Activated CD8-positive, alpha-beta memory T cell treated with anti-CD3 and anti-CD28 coated beads, Interleukin-2, amount 10 ng/mL, durations not matched to agents 7 days and 5 days (primary cell): ENCODE measurements around the gene LONP2. TPM values are rescaled to one million over a fixed set of nuclear protein-coding genes. Genes with fewer than 3 reads are reported as not detected.

Experiments used
- ATAC-seq: fragments of 150-1000 bp; cut with Tn5 transposase; one replicate; pipeline ENCODE4 v1.10.0; 2021; ENCODE audit warnings: moderate library complexity
- CTCF ChIA-PET: fragments of 350-600 bp; sonication (Branson Sonifier 250); formaldehyde crosslinking; loops from one replicate; lab custom pipeline; 2021; ENCODE audit warnings: antibody characterized with exemption; lab: Charles Lee
- DNase-seq: peaks from one replicate; pipeline ENCODE4 v3.0.0-alpha.2; 2020
- H3K27ac Mint-ChIP-seq: one replicate; pipeline ENCODE4 v1.8.0; 2021; ENCODE audit warnings: mild to moderate bottlenecking, mixed read lengths
- H3K27me3 Mint-ChIP-seq: one replicate; pipeline ENCODE4 v1.8.0; 2021; ENCODE audit warnings: mixed read lengths
- H3K36me3 Mint-ChIP-seq: one replicate; pipeline ENCODE4 v1.8.0; 2021; ENCODE audit warnings: mild to moderate bottlenecking, mixed read lengths
- H3K4me1 Mint-ChIP-seq: one replicate; pipeline ENCODE4 v1.8.0; 2021; ENCODE audit warnings: mixed read lengths
- H3K4me3 Mint-ChIP-seq: one replicate; pipeline ENCODE4 v1.8.0; 2021; ENCODE audit warnings: mild to moderate bottlenecking, moderate library complexity, mixed read lengths
- H3K9me3 Mint-ChIP-seq: one replicate; pipeline ENCODE4 v1.8.0; 2022; ENCODE audit warnings: low read depth, mixed read lengths
- total RNA-seq, 2 experiments: library from RNA; stranded (reverse); gene quantifications; one replicate each; pipeline ENCODE4 v1.2.3, GENCODE V29; 2021

The LONP2 gene
- total RNA-seq, 2 experiments from 2014 or later: 50.6 to 54.3 TPM

DNA sequence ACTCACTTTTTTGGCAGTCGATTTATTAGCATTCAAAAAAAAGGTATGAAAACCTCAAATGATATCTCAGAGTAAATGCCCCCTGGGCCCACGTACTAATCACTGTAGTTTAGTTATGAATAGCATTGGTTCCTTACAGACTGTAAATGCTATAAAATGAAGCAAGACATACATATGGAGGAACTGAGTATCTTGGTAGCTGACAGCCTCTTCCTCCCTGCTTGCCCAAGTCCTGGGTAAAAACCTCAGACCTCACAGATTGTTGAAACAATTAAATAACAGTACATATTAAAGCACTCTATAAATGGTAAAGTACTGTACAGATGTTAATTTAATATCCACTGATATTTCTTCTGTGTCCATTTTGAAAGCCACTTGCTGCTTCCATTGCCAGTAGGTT lies 36.4 kb downstream of the LONP2 start:
- CTCF ChIA-PET: no interaction called here
- peaks cover 16% of the 10 kb centered on the region for H3K4me1 Mint-ChIP-seq

DNA sequence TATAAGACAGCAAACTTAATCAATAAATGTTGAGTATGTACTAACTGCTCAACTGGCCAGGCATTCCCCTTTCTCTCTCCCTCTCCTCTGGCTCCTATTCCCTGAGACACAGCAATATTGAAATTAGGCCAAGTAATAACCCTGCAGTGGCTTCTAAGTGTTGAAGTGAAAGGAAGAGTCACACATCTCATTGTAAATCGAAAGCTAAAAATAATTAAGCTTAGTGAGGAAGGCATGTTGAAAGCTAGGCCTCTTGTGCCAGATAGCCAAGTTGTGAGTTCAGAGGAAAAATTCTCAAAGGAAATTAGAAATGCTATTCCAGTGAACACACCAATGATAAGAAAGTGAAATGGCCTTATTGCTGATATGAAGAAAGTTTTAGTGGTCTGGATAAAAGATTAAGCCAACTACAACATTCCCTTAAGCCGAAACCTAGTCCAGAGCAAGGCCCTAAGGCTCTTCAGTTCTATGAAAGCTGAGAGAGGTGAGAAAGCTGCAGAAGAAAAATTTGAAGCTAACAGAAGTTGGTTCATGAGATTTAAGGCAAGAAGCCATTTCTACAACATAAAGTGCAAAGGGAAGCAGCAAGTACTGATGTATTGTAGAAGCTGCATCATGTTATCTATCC lies 38.6 kb downstream of the LONP2 start:
- Mint-ChIP-seq H3K36me3 (peaks cover 52% of the 10 kb centered on the region), H3K9me3 (peaks cover 10% of the 10 kb centered on the region), H3K27ac (no peak overlapping the region), H3K4me1 (peaks cover 19% of the 10 kb centered on the region), H3K4me3 (no peak overlapping the region), H3K27me3 (no peaks in the 10 kb centered on the region)
- CTCF ChIA-PET: interaction anchor here (1.6 to 2.6 kb wide), 2 partner anchors 341 to 348 kb away, joined by 4 to 7 read pairs; no protein-coding TSS in a partner anchor
- ATAC-seq (no peak), DNase-seq (no peak)

More for the DNA sequence above, 36.4 kb downstream of the LONP2 start:
- no peaks in the 10 kb centered on the region for H3K27me3 Mint-ChIP-seq
- no peak overlapping the region for H3K27ac Mint-ChIP-seq
- peaks cover 35% of the 10 kb centered on the region for H3K36me3 Mint-ChIP-seq
- H3K4me3 Mint-ChIP-seq: no peak overlapping the region
- ATAC-seq: no peak
- DNase-seq: no peak
- no peaks in the 10 kb centered on the region for H3K9me3 Mint-ChIP-seq

GRCh38 chr16:48284772-48285409 lies 40.8 kb downstream of the LONP2 start:
- DNase-seq (peak; percentile 56), ATAC-seq (no peak)
- Mint-ChIP-seq H3K27ac (peak overlapping the region; percentile 61), H3K4me3 (peak overlapping the region; percentile 14), H3K27me3 (no peaks in the 10 kb centered on the region), H3K36me3 (peaks cover 53% of the 10 kb centered on the region), H3K9me3 (peaks cover 10% of the 10 kb centered on the region), H3K4me1 (peaks cover 19% of the 10 kb centered on the region)
- CTCF ChIA-PET: interaction anchor here (0.8 to 1.4 kb wide), 4 partner anchors 17 to 346 kb away, joined by 3 to 4 read pairs (median 3); no protein-coding TSS in a partner anchor

- no peak overlapping the region for H3K27ac Mint-ChIP-seq
- peaks cover 10% of the 10 kb centered on the region for H3K9me3 Mint-ChIP-seq
Observed at GRCh38 chr16:48287239-48287638, 43.1 kb downstream of the LONP2 start.

GRCh38 chr16:48291303-48291702 lies 47.2 kb downstream of the LONP2 start:
- peaks cover 50% of the 10 kb centered on the region for H3K36me3 Mint-ChIP-seq
- CTCF ChIA-PET: interaction anchor here (1.6 kb wide), 1 partner anchor 339 kb away, joined by 5 read pairs; no protein-coding TSS in a partner anchor
- H3K9me3 Mint-ChIP-seq: peaks cover 7% of the 10 kb centered on the region
- no peak overlapping the region for H3K27ac Mint-ChIP-seq
- no peaks in the 10 kb centered on the region for H3K27me3 Mint-ChIP-seq
- no peak overlapping the region for H3K4me3 Mint-ChIP-seq
- DNase-seq (no peak), ATAC-seq (no peak)
- peaks cover 10% of the 10 kb centered on the region for H3K4me1 Mint-ChIP-seq

More at GRCh38 chr16:48287239-48287638, 43.1 kb downstream of the LONP2 start:
- Mint-ChIP-seq H3K27me3 (no peaks in the 10 kb centered on the region), H3K4me3 (no peak overlapping the region), H3K36me3 (peaks cover 59% of the 10 kb centered on the region), H3K4me1 (peaks cover 29% of the 10 kb centered on the region)
- ATAC-seq (no peak), DNase-seq (no peak)
- CTCF ChIA-PET: interaction anchor here (0.7 kb wide), 1 partner anchor 57 kb away, joined by 3 read pairs; no protein-coding TSS in a partner anchor

DNA sequence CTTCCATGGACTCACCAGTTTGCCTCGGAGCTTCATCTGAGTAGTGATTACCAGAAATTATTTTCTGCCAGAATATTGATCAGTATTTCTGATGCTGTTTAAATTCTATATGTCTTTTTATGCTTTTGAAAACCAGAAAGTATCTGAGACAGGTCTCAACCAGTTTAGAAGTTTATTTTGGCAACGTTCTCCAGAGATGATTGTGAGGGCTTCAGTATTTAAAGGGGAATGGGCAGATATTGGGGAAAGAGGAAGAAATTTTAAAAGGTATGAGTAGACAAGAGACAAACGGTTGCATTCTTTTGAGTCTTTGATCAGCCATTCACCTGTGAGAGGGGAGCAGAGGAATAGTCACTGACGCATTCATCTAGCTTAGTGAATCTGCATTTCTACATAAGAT lies 47.7 kb downstream of the LONP2 start:
- ATAC-seq: no peak
- H3K9me3 Mint-ChIP-seq: peaks cover 7% of the 10 kb centered on the region
- CTCF ChIA-PET: no interaction called here
- H3K27ac Mint-ChIP-seq: no peak overlapping the region
- peaks cover 10% of the 10 kb centered on the region for H3K4me1 Mint-ChIP-seq
- no peak overlapping the region for H3K4me3 Mint-ChIP-seq
- no peak for DNase-seq
- H3K36me3 Mint-ChIP-seq: peaks cover 47% of the 10 kb centered on the region
- no peaks in the 10 kb centered on the region for H3K27me3 Mint-ChIP-seq

GRCh38 chr16:48292452-48292851 lies 48.4 kb downstream of the LONP2 start:
- DNase-seq: no peak
- Mint-ChIP-seq H3K36me3 (peaks cover 47% of the 10 kb centered on the region), H3K27ac (no peak overlapping the region), H3K4me1 (peaks cover 10% of the 10 kb centered on the region), H3K9me3 (peaks cover under 1% of the 10 kb centered on the region), H3K4me3 (no peak overlapping the region), H3K27me3 (no peaks in the 10 kb centered on the region)
- ATAC-seq: no peak
- CTCF ChIA-PET: interaction anchor here (1.1 to 1.4 kb wide), 2 partner anchors 14 to 330 kb away, joined by 3 read pairs; no protein-coding TSS in a partner anchor

GRCh38 chr16:48294724-48295123 lies 50.6 kb downstream of the LONP2 start:
- Mint-ChIP-seq H3K4me1 (peaks cover 10% of the 10 kb centered on the region), H3K9me3 (no peaks in the 10 kb centered on the region), H3K36me3 (peaks cover 41% of the 10 kb centered on the region), H3K27ac (no peak overlapping the region), H3K4me3 (no peak overlapping the region), H3K27me3 (no peaks in the 10 kb centered on the region)
- DNase-seq (no peak), ATAC-seq (no peak)
- CTCF ChIA-PET: no interaction called here

- no peak for DNase-seq
- Mint-ChIP-seq H3K36me3 (peaks cover 44% of the 10 kb centered on the region), H3K4me1 (peaks cover 3% of the 10 kb centered on the region), H3K9me3 (no peaks in the 10 kb centered on the region), H3K4me3 (no peak overlapping the region), H3K27me3 (no peaks in the 10 kb centered on the region), H3K27ac (no peak overlapping the region)
- CTCF ChIA-PET: interaction anchor here (1.0 kb wide), 1 partner anchor 328 kb away, joined by 4 read pairs; no protein-coding TSS in a partner anchor
- ATAC-seq: no peak
Observed at GRCh38 chr16:48295488-48296281, 51.6 kb downstream of the LONP2 start.

DNA sequence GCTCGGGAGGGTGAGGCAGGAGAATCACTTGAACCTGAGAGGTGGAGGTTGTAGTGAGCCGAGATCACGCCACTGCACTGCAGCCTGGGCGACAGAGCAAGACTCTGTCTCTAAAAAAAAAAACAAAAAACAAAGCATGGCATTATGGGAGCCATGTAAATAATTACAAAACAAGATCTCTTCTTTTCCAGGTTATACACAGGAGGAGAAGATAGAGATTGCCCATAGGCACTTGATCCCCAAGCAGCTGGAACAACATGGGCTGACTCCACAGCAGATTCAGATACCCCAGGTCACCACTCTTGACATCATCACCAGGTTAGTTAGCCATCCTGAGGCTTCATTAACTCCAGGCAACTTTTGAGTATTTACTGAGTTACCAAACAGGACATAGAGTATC lies 55.4 kb downstream of the LONP2 start:
- H3K27ac Mint-ChIP-seq: no peak overlapping the region
- DNase-seq (no peak), ATAC-seq (no peak)
- H3K4me3 Mint-ChIP-seq: no peak overlapping the region
- CTCF ChIA-PET: no interaction called here
- H3K36me3 Mint-ChIP-seq: peaks cover 51% of the 10 kb centered on the region
- H3K9me3 Mint-ChIP-seq: no peaks in the 10 kb centered on the region
- no peaks in the 10 kb centered on the region for H3K4me1 Mint-ChIP-seq
- H3K27me3 Mint-ChIP-seq: no peaks in the 10 kb centered on the region

GRCh38 chr16:48300391-48300856 lies 56.3 kb downstream of the LONP2 start:
- peaks cover 53% of the 10 kb centered on the region for H3K36me3 Mint-ChIP-seq
- DNase-seq: no peak
- no peaks in the 10 kb centered on the region for H3K9me3 Mint-ChIP-seq
- ATAC-seq: no peak
- CTCF ChIA-PET: interaction anchor here (0.5 to 2.0 kb wide), 2 partner anchors 8 to 323 kb away, joined by 3 to 5 read pairs; no protein-coding TSS in a partner anchor
- no peak overlapping the region for H3K27ac Mint-ChIP-seq
- H3K4me1 Mint-ChIP-seq: no peaks in the 10 kb centered on the region
- no peaks in the 10 kb centered on the region for H3K27me3 Mint-ChIP-seq
- H3K4me3 Mint-ChIP-seq: no peak overlapping the region

- DNase-seq: no peak
- Mint-ChIP-seq H3K4me3 (no peak overlapping the region), H3K27me3 (no peaks in the 10 kb centered on the region), H3K36me3 (peaks cover 79% of the 10 kb centered on the region), H3K4me1 (no peaks in the 10 kb centered on the region), H3K9me3 (peaks cover 21% of the 10 kb centered on the region), H3K27ac (no peak overlapping the region)
- CTCF ChIA-PET: interaction anchor here (0.7 to 0.9 kb wide), 2 partner anchors 8 to 314 kb away, joined by 3 read pairs; no protein-coding TSS in a partner anchor
- no peak for ATAC-seq
Observed at GRCh38 chr16:48308535-48308934, 64.4 kb downstream of the LONP2 start.
